Tibial nerve (tissue), 4 donors: ENCODE results near the gene PRM2. TPM values are rescaled to one million over a fixed set of nuclear protein-coding genes. Genes with fewer than 3 reads are reported as not detected.

Source experiments
- DNase-seq, 2 donors: peaks; one replicate each; pipeline ENCODE4 v3.0.0-alpha.2; 2019; ENCODE audit warnings: low spot score in 2 of 2
- H3K27ac ChIP-seq, 4 donors: fragments of 200-600 bp; sonication (generic) in 3 of 4; one replicate each; pipeline ENCODE4 v1.5.1; 2017 to 2019; ENCODE audit warnings: mild to moderate bottlenecking in 1 of 4
- H3K27me3 ChIP-seq, 2 donors: fragments of 200-600 bp; sonication (generic) in 1 of 2; one replicate each; pipeline versions ENCODE4 v1.5.1 to v1.6.0; 2017 to 2019
- H3K36me3 ChIP-seq, 3 donors: fragments of 200-600 bp; sonication (generic); one replicate each; pipeline ENCODE4 v1.5.1; 2018 to 2019
- H3K4me1 ChIP-seq, 4 donors: fragments of 200-600 bp; sonication (generic) in 3 of 4; one replicate each; pipeline ENCODE4 v1.5.1; 2017 to 2019
- H3K4me3 ChIP-seq, 4 donors: fragments of 200-600 bp; sonication (generic) in 3 of 4; one replicate each; pipeline ENCODE4 v1.5.1; 2017 to 2019; ENCODE audit warnings: mild to moderate bottlenecking in 1 of 4, moderate library complexity in 1 of 4
- H3K9me3 ChIP-seq, 4 donors: fragments of 200-600 bp; sonication (generic) in 3 of 4; one replicate each; pipeline ENCODE4 v1.5.1; 2017 to 2019
- CTCF ChIP-seq, 5 experiments: fragments of 200-600 bp in 3 of 5; fragments of 450-650 bp in 2 of 5; sonication (generic) in 3 of 5; IDR thresholded peaks; one replicate each; pipeline ENCODE4 v1.5.1; 2016 to 2019; ENCODE audit warnings: antibody characterized with exemption in 5 of 5, mild to moderate bottlenecking in 3 of 5, moderate library complexity in 2 of 5
- EP300 ChIP-seq, 2 donors: sonication (generic); formaldehyde crosslinking; IDR thresholded peaks; one replicate each; pipeline ENCODE4 v1.6.1; 2017; ENCODE audit warnings: antibody characterized with exemption in 2 of 2, mild to moderate bottlenecking in 1 of 2
- POLR2A ChIP-seq, 2 donors: fragments of 450-650 bp; IDR thresholded peaks; one replicate each; pipeline ENCODE4 v1.6.1; 2017; ENCODE audit warnings: antibody characterized with exemption in 2 of 2, mild to moderate bottlenecking in 2 of 2, moderate library complexity in 2 of 2
- WGBS, 2 donors: methylation state at CpG; one replicate each; pipeline ENCODE4 v1.1.5; 2018; 5-methylcytosine and 5-hydroxymethylcytosine counted together
- total RNA-seq, 4 donors: library from RNA; depleted of rRNA; stranded (reverse); fragments of >200 nt; gene quantifications; one replicate each; pipeline ENCODE4 v1.1.0, GENCODE V29; 2016

Gene PRM2
- total RNA-seq, 4 donors from 2014 or later: not detected

- Histone ChIP-seq H3K9me3 (no peaks in the 10 kb centered on the region), H3K27ac (no peak overlapping the region), H3K36me3 (no peaks in the 10 kb centered on the region), H3K4me3 (no peak overlapping the region), H3K4me1 (peaks cover 0 to 24% (median 11%) of the 10 kb centered on the region in 4 donors), H3K27me3 (no peaks in the 10 kb centered on the region)
- DNase-seq: no peak
- WGBS, 2 donors: 33 to 36% methylated on average over 12 to 13 of the region's 13 CpGs
- TF ChIP-seq CTCF (IDR thresholded peaks at IDR 0.05) (no peak), POLR2A (IDR thresholded peaks at IDR 0.05) (no peak), EP300 (IDR thresholded peaks at IDR 0.05) (no peak)
These were observed 39.2 kb upstream of the PRM2 start for GRCh38 chr16:11315510-11315909.

GRCh38 chr16:11314309-11314894, 38.1 kb upstream of the PRM2 start:
- 80 to 97% methylated on average over 6 to 8 of the region's 8 CpGs for WGBS, 2 donors
- Histone ChIP-seq H3K4me1 (peaks cover 0 to 24% (median 11%) of the 10 kb centered on the region in 4 donors), H3K27me3 (no peaks in the 10 kb centered on the region), H3K9me3 (no peaks in the 10 kb centered on the region), H3K4me3 (no peak overlapping the region), H3K27ac (no peak overlapping the region), H3K36me3 (no peaks in the 10 kb centered on the region)
- DNase-seq: no peak
- no peak for TF ChIP-seq CTCF (IDR thresholded peaks at IDR 0.05)
- no peak for TF ChIP-seq POLR2A (IDR thresholded peaks at IDR 0.05)
- TF ChIP-seq EP300 (IDR thresholded peaks at IDR 0.05): no peak

GRCh38 chr16:11313493-11314308, 37.4 kb upstream of the PRM2 start:
- peaks cover 0 to 24% (median 11%) of the 10 kb centered on the region in 4 donors for H3K4me1 ChIP-seq
- no peak for TF ChIP-seq POLR2A (IDR thresholded peaks at IDR 0.05)
- no peak for TF ChIP-seq EP300 (IDR thresholded peaks at IDR 0.05)
- TF ChIP-seq CTCF (IDR thresholded peaks at IDR 0.05): no peak
- no peaks in the 10 kb centered on the region for H3K9me3 ChIP-seq
- peak overlapping the region in 1 of 4 donors; percentile 44 for H3K27ac ChIP-seq
- H3K27me3 ChIP-seq: no peaks in the 10 kb centered on the region
- no peak for DNase-seq
- no peaks in the 10 kb centered on the region for H3K36me3 ChIP-seq
- H3K4me3 ChIP-seq: no peak overlapping the region
- 91 to 92% methylated on average over 9 of the region's 9 CpGs for WGBS, 2 donors

GRCh38 chr16:11312718-11313492, 36.6 kb upstream of the PRM2 start:
- no peak for TF ChIP-seq CTCF (IDR thresholded peaks at IDR 0.05)
- no peak for TF ChIP-seq POLR2A (IDR thresholded peaks at IDR 0.05)
- H3K9me3 ChIP-seq: no peaks in the 10 kb centered on the region
- H3K27ac ChIP-seq: peak overlapping the region in 1 of 4 donors; percentile 44
- no peak for DNase-seq
- peaks cover 0 to 24% (median 11%) of the 10 kb centered on the region in 4 donors for H3K4me1 ChIP-seq
- 45 to 48% methylated on average over 8 of the region's 8 CpGs for WGBS, 2 donors
- H3K4me3 ChIP-seq: peak overlapping the region in 1 of 4 donors; percentile 5
- no peaks in the 10 kb centered on the region for H3K36me3 ChIP-seq
- H3K27me3 ChIP-seq: no peaks in the 10 kb centered on the region
